Pancreas (tissue), 10 donors: ENCODE results near the gene C2orf66. TPM values are rescaled to one million over a fixed set of nuclear protein-coding genes. Genes with fewer than 3 reads are reported as not detected.

Experiments used
- ATAC-seq, 4 donors: fragments of 200-7000 bp; cut with Tn5 transposase; one replicate each; pipeline versions ENCODE4 v1.8.0 to v1.9.1; 2020; ENCODE audit warnings: mild to moderate bottlenecking in 4 of 4, moderate library complexity in 4 of 4
- DNase-seq, 6 donors: peaks; one replicate each; pipeline ENCODE4 v3.0.0-alpha.2; 2020
- FAIRE-seq: peaks from 2 replicates; lab custom pipeline; 2012; peaks lifted over from hg19 to GRCh38; lab: Jason Lieb, UNC
- H3K27ac ChIP-seq, 4 donors: fragments of 200-600 bp; sonication (generic); 1 replicate in 3 of 4; 2 replicates in 1 of 4; pipeline versions ENCODE4 v1.5.0 to v1.8.0; 2020
- H3K27me3 ChIP-seq, 4 donors: fragments of 200-600 bp; one replicate each; pipeline ENCODE4 v1.8.0; 2021
- H3K36me3 ChIP-seq, 3 donors: fragments of 200-600 bp; sonication (generic) in 1 of 3; one replicate each; pipeline versions ENCODE4 v1.5.0 to v1.8.0; 2020 to 2021
- H3K4me1 ChIP-seq, 3 donors: fragments of 200-600 bp; one replicate each; pipeline ENCODE4 v1.8.0; 2021
- H3K4me3 ChIP-seq, 4 donors: fragments of 200-600 bp; sonication (generic) in 2 of 4; one replicate each; pipeline versions ENCODE4 v1.5.0 to v1.8.0; 2020 to 2021
- H3K9me3 ChIP-seq, 4 donors: fragments of 200-600 bp; one replicate each; pipeline ENCODE4 v1.8.0; 2021
- WGBS, 2 donors: extraction: QIAGEN DNeasy Blood & Tissue Kit; methylation state at CpG; one replicate each; pipeline ENCODE4 v1.1.7; 2013; 5-methylcytosine and 5-hydroxymethylcytosine counted together
- intact Hi-C, 3 donors: fragments of 100-400 bp; cut with DNase I; formaldehyde crosslinking; loops; one replicate each; pipeline versions ENCODE4 v1.11.1 to v1.14.2; 2022
- polyA plus RNA-seq, 2 donors: library from polyadenylated mRNA; stranded (reverse); fragments of 200-250 nt; gene quantifications; one replicate each; pipeline ENCODE4 v1.2.3, GENCODE V29; 2013
- total RNA-seq, 6 donors: library from RNA; stranded (reverse); fragmentation: NEBNext Ultra II Directional in 4 of 6; extraction: Animal tissue kit (Norgen Biotek cat#: 25700) in 4 of 6; gene quantifications; one replicate each; pipeline versions ENCODE4 v1.2.1 to v1.2.4, GENCODE V29; 2021 to 2023
- TF ChIP-seq, protein P1 (sequence below), 4 donors: fragments of 200-600 bp; sonication (generic) in 3 of 4; IDR thresholded peaks; one replicate each; pipeline versions ENCODE4 v1.5.0 to v1.8.0; 2021; ENCODE audit warnings: antibody characterized with exemption in 4 of 4
- donor health status: healthy with polysubstance abuse.
- donor health status: DM: no; HTN: no; CAD: no; lungs with moderate emphysema.
- donor health status: DM: no; HTN: no; CAD: no.
- donor health status: control.
- donor health status: control.
- donor health status: Bipolar disorder and iron deficiency.
- donor health status: DM: yes; HTN: yes; CAD: no.
- donor health status: DM: no; HTN: no; CAD: no.
- donor health status: DM: no; HTN: no; CAD: no.
- donor health status: DM: yes; HTN: yes; CAD: no.

Gene C2orf66
- total RNA-seq, result under 1 TPM in 3 of 6 donors, not detected in 3; 0.09 to 0.25 (median 0.20) TPM
- polyA plus RNA-seq, result under 1 TPM in 1 of 2 donors, not detected in 1; 0.16 TPM

GRCh38 chr2:196809260-196809659 is at the start of gene C2orf66:
Gene C2orf66, minus strand, starts transcription at chr2:196809355. Its CDS starts 19 bp downstream, at chr2:196809336.
- Histone ChIP-seq H3K27me3 (no peaks in the 10 kb centered on the region), H3K27ac (no peak within 1 kb of the TSS), H3K4me1 (no peaks in the 10 kb centered on the region), H3K4me3 (no peak within 1 kb of the TSS), H3K36me3 (no peaks in the 10 kb centered on the region), H3K9me3 (no peaks in the 10 kb centered on the region)
- FAIRE-seq, result no peak
- WGBS, 2 donors, result 84 to 100% methylated on average over 1 of the region's 1 CpG
- intact Hi-C loops, result no loop called here
- no peak for ATAC-seq
- no peak for DNase-seq
- TF ChIP-seq, protein P1, sequence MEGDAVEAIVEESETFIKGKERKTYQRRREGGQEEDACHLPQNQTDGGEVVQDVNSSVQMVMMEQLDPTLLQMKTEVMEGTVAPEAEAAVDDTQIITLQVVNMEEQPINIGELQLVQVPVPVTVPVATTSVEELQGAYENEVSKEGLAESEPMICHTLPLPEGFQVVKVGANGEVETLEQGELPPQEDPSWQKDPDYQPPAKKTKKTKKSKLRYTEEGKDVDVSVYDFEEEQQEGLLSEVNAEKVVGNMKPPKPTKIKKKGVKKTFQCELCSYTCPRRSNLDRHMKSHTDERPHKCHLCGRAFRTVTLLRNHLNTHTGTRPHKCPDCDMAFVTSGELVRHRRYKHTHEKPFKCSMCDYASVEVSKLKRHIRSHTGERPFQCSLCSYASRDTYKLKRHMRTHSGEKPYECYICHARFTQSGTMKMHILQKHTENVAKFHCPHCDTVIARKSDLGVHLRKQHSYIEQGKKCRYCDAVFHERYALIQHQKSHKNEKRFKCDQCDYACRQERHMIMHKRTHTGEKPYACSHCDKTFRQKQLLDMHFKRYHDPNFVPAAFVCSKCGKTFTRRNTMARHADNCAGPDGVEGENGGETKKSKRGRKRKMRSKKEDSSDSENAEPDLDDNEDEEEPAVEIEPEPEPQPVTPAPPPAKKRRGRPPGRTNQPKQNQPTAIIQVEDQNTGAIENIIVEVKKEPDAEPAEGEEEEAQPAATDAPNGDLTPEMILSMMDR (IDR thresholded peaks at IDR 0.05), result no peak

- Histone ChIP-seq H3K36me3 (no peaks in the 10 kb centered on the region), H3K9me3 (no peaks in the 10 kb centered on the region), H3K27me3 (no peaks in the 10 kb centered on the region), H3K4me1 (no peaks in the 10 kb centered on the region), H3K4me3 (no peak overlapping the region), H3K27ac (no peak overlapping the region)
- TF ChIP-seq, protein P1 (IDR thresholded peaks at IDR 0.05), result no peak
- intact Hi-C loops, result no loop called here
- 82 to 83% methylated on average over 1 of the region's 1 CpG for WGBS, 2 donors
- ATAC-seq (no peak), DNase-seq (no peak), FAIRE-seq (no peak)
These were observed 45.5 kb upstream of the C2orf66 start for GRCh38 chr2:196854629-196855028.

DNA sequence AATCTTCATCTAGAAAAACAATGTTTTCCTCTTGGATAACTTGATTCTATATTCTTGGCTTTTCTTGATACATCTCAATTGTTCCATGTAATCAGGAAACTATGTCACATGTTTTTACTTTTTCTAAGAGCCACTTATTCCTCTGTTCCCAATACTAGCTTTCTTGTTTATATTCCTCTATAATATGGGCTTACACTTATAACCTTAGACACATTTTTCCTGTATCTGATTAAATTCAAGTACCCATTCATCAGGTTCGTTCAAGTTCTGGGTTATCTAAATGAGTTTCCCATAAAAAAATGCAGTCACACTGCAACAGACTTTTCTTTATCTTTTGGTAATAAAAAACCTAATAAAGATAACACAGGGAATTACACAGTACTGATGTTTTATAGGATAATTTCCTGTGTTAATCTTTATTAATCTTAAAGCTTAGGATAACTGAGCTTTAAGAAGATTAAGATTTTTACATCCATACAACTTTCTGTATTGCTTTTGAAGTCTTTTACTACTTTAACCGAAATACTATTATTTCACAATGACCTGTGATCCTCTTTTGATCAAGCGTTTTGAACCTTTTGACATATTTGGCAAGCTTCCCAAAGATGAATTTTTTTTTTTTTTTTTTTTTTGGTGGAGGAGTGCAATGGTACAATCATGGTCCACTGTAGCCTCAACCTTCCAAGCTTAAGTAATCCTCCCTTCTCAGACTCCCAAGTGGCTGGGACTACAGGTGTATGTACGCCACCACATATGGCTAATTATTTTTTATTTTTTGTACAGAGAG is 44.3 kb upstream of the C2orf66 start:
- Histone ChIP-seq H3K27ac (no peak overlapping the region), H3K27me3 (no peaks in the 10 kb centered on the region), H3K9me3 (no peaks in the 10 kb centered on the region), H3K4me3 (no peak overlapping the region), H3K4me1 (no peaks in the 10 kb centered on the region), H3K36me3 (no peaks in the 10 kb centered on the region)
- intact Hi-C loops, result no loop called here
- DNase-seq, result no peak
- TF ChIP-seq, protein P1 (IDR thresholded peaks at IDR 0.05), result no peak
- no peak for ATAC-seq
- WGBS, 2 donors, result 62 to 69% methylated on average over 4 of the region's 4 CpGs
- peak; percentile 95 for FAIRE-seq

- FAIRE-seq (no peak), DNase-seq (no peak), ATAC-seq (no peak)
- WGBS, 2 donors, result 87 to 89% methylated on average over 1 of the region's 1 CpG
- no peaks in the 10 kb centered on the region for H3K36me3 ChIP-seq
- H3K4me1 ChIP-seq, result no peaks in the 10 kb centered on the region
- intact Hi-C loops, result no loop called here
- TF ChIP-seq, protein P1 (IDR thresholded peaks at IDR 0.05), result no peak
- no peaks in the 10 kb centered on the region for H3K9me3 ChIP-seq
- H3K27me3 ChIP-seq, result no peaks in the 10 kb centered on the region
- H3K27ac ChIP-seq, result no peak overlapping the region
- H3K4me3 ChIP-seq, result no peak overlapping the region
These were observed 41.9 kb upstream of the C2orf66 start for GRCh38 chr2:196851088-196851487.

GRCh38 chr2:196849895-196850294 is 40.7 kb upstream of the C2orf66 start:
- no peaks in the 10 kb centered on the region for H3K9me3 ChIP-seq
- intact Hi-C loops, result no loop called here

More at GRCh38 chr2:196849895-196850294, 40.7 kb upstream of the C2orf66 start:
- no peaks in the 10 kb centered on the region for H3K27me3 ChIP-seq
- no peaks in the 10 kb centered on the region for H3K36me3 ChIP-seq
- ATAC-seq, result peak in 3 of 4 donors; percentile 35 to 90 (median 71)
- DNase-seq, result peak in 1 of 6 donors; percentile 12
- H3K4me1 ChIP-seq, result no peaks in the 10 kb centered on the region
- no peak for FAIRE-seq
- H3K4me3 ChIP-seq, result no peak overlapping the region
- TF ChIP-seq, protein P1 (IDR thresholded peaks at IDR 0.05), result no peak
- H3K27ac ChIP-seq, result no peak overlapping the region
